ENCODE data around the gene IMMP2L. TPM values are rescaled to one million over a fixed set of nuclear protein-coding genes. Genes with fewer than 3 reads are reported as not detected.

The IMMP2L gene
- total RNA-seq, 1 experiment from 2014 or later, result 8.8 TPM

DNA sequence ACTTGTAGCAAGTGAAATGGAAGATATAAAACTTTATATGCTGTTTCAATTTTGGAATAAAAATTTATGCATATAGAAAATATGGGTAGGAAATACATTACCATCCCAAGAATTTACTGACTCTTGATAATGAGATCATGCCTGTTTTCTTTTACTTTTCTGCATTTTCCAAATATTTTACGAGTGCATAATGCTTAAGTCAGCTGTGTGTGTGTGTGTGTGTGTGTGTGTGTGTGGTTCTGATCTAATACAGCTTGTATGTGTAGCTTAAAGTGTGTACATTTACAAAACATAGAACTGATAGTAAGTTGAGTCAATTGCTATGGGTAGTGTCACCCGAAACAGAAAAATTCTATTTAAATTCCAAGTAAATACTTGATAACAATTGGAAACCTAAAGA lies 787.2 kb downstream of the IMMP2L start:
- no peak for ATAC-seq
- DNase-seq (ENCODE audit: low read depth, low spot score), result no peak
- intact Hi-C loops (cut with micrococcal nuclease; ENCODE audit: unreplicated experiment) (no loop called here), in situ Hi-C loops (cut with HindIII; ENCODE audit: low pct_unique_long_range_greater_than_20kb, low sequenced_read_pairs) (no loop called here)
- TF ChIP-seq, protein P1, sequence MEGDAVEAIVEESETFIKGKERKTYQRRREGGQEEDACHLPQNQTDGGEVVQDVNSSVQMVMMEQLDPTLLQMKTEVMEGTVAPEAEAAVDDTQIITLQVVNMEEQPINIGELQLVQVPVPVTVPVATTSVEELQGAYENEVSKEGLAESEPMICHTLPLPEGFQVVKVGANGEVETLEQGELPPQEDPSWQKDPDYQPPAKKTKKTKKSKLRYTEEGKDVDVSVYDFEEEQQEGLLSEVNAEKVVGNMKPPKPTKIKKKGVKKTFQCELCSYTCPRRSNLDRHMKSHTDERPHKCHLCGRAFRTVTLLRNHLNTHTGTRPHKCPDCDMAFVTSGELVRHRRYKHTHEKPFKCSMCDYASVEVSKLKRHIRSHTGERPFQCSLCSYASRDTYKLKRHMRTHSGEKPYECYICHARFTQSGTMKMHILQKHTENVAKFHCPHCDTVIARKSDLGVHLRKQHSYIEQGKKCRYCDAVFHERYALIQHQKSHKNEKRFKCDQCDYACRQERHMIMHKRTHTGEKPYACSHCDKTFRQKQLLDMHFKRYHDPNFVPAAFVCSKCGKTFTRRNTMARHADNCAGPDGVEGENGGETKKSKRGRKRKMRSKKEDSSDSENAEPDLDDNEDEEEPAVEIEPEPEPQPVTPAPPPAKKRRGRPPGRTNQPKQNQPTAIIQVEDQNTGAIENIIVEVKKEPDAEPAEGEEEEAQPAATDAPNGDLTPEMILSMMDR (IDR thresholded peaks at IDR 0.05), result no peak
- TF ChIP-seq TCF7L2 (IDR thresholded peaks at IDR 0.05; ENCODE audit: low read depth, low read length), result no peak
- TF ChIP-seq, protein P2, sequence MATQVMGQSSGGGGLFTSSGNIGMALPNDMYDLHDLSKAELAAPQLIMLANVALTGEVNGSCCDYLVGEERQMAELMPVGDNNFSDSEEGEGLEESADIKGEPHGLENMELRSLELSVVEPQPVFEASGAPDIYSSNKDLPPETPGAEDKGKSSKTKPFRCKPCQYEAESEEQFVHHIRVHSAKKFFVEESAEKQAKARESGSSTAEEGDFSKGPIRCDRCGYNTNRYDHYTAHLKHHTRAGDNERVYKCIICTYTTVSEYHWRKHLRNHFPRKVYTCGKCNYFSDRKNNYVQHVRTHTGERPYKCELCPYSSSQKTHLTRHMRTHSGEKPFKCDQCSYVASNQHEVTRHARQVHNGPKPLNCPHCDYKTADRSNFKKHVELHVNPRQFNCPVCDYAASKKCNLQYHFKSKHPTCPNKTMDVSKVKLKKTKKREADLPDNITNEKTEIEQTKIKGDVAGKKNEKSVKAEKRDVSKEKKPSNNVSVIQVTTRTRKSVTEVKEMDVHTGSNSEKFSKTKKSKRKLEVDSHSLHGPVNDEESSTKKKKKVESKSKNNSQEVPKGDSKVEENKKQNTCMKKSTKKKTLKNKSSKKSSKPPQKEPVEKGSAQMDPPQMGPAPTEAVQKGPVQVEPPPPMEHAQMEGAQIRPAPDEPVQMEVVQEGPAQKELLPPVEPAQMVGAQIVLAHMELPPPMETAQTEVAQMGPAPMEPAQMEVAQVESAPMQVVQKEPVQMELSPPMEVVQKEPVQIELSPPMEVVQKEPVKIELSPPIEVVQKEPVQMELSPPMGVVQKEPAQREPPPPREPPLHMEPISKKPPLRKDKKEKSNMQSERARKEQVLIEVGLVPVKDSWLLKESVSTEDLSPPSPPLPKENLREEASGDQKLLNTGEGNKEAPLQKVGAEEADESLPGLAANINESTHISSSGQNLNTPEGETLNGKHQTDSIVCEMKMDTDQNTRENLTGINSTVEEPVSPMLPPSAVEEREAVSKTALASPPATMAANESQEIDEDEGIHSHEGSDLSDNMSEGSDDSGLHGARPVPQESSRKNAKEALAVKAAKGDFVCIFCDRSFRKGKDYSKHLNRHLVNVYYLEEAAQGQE (IDR thresholded peaks at IDR 0.05; ENCODE audit: insufficient read depth in 1 of 2, low read depth in 2 of 2, low read length in 1 of 2), result no peak
- no peak for TF ChIP-seq POLR2AphosphoS5 (IDR thresholded peaks at IDR 0.05; ENCODE audit: low read depth, low read length)
- no peak for TF ChIP-seq SIN3A (IDR thresholded peaks at IDR 0.05; ENCODE audit: borderline replicate concordance, insufficient read depth, low read depth, low read length)
- no peaks in the 10 kb centered on the region for H3K27me3 ChIP-seq (ENCODE audit: control insufficient read depth, insufficient read depth, low read length)
- POLR2A ChIA-PET, result no interaction called here
- no peaks in the 10 kb centered on the region for H3K4me1 ChIP-seq (ENCODE audit: control insufficient read depth, insufficient read depth, low read length)
- CTCF ChIA-PET, result no interaction called here
- H3K27ac ChIP-seq (ENCODE audit: low read length), result no peak overlapping the region
- no peaks in the 10 kb centered on the region for H3K9me3 ChIP-seq (ENCODE audit: control insufficient read depth, insufficient read depth, low read depth, low read length)
- H3K4me3 ChIP-seq (ENCODE audit: low read depth in 2 of 2, low read length in 2 of 2), result no peak overlapping the region
- H3K36me3 ChIP-seq (ENCODE audit: control insufficient read depth, insufficient read depth, low read length), result no peaks in the 10 kb centered on the region
- no TSS peak for BruUV-seq (replicated peaks)

DNA sequence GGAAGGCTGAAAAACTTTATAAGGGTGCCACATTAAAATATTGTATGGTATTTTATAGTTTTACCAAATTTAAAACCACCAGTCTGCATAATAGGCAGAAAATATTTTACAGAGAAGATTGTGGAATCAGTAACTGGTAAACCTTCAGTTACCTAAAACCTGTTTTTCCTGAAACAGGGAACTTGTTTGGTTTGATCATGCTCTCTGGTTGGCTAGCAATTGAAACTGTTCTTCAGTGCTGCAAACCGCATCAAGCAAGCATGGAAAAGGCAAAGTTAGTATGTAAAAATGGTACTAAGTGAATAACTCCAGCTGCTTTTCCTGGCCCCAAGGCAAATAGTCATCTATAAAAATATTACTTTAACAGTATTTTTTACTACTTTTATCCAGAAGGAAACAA lies 788.2 kb downstream of the IMMP2L start:
- H3K9me3 ChIP-seq (ENCODE audit: control insufficient read depth, insufficient read depth, low read depth, low read length), result no peaks in the 10 kb centered on the region
- H3K4me3 ChIP-seq (ENCODE audit: low read depth in 2 of 2, low read length in 2 of 2), result no peak overlapping the region
- TF ChIP-seq POLR2AphosphoS5 (IDR thresholded peaks at IDR 0.05; ENCODE audit: low read depth, low read length) (no peak), TCF7L2 (IDR thresholded peaks at IDR 0.05; ENCODE audit: low read depth, low read length) (no peak)
- H3K27me3 ChIP-seq (ENCODE audit: control insufficient read depth, insufficient read depth, low read length), result no peaks in the 10 kb centered on the region
- no peaks in the 10 kb centered on the region for H3K36me3 ChIP-seq (ENCODE audit: control insufficient read depth, insufficient read depth, low read length)
- ATAC-seq (no peak), DNase-seq (ENCODE audit: low read depth, low spot score) (no peak)
- no TSS peak for BruUV-seq (replicated peaks)
- H3K4me1 ChIP-seq (ENCODE audit: control insufficient read depth, insufficient read depth, low read length), result no peaks in the 10 kb centered on the region
- no peak overlapping the region for H3K27ac ChIP-seq (ENCODE audit: low read length)
- CTCF ChIA-PET, result no interaction called here
- in situ Hi-C loops (cut with HindIII; ENCODE audit: low pct_unique_long_range_greater_than_20kb, low sequenced_read_pairs) (no loop called here), intact Hi-C loops (cut with micrococcal nuclease; ENCODE audit: unreplicated experiment) (no loop called here)
- POLR2A ChIA-PET, result no interaction called here

DNA sequence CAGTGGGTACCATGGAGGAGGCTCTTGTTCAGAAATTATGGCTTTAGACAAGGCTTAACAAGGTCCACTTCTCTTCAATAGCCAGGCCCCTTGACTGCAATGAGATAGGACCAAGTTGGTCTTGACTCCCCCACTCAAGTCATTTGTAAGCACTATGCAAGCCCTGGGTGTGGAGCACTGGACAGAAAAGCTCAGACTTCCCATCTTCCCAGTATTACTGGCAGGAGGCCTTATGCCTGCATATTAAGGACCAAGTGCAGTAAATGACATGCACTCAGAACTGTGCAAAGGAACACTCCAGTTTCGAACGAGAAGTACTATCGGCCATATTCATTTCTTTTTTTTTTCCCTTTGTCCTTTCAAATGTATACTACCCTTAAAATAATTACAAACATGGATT lies 789.7 kb downstream of the IMMP2L start:
- no TSS peak for BruUV-seq (replicated peaks)
- Histone ChIP-seq H3K36me3 (ENCODE audit: control insufficient read depth, insufficient read depth, low read length) (no peaks in the 10 kb centered on the region), H3K4me1 (ENCODE audit: control insufficient read depth, insufficient read depth, low read length) (no peaks in the 10 kb centered on the region), H3K4me3 (ENCODE audit: low read depth in 2 of 2, low read length in 2 of 2) (no peak overlapping the region), H3K9me3 (ENCODE audit: control insufficient read depth, insufficient read depth, low read depth, low read length) (no peaks in the 10 kb centered on the region), H3K27me3 (ENCODE audit: control insufficient read depth, insufficient read depth, low read length) (no peaks in the 10 kb centered on the region), H3K27ac (ENCODE audit: low read length) (no peak overlapping the region)
- intact Hi-C loops (cut with micrococcal nuclease; ENCODE audit: unreplicated experiment), result no loop called here
- ChIA-PET POLR2A (no interaction called here), CTCF (no interaction called here)
- in situ Hi-C loops (cut with HindIII; ENCODE audit: low pct_unique_long_range_greater_than_20kb, low sequenced_read_pairs), result no loop called here
- ATAC-seq, result no peak
- no peak for DNase-seq (ENCODE audit: low read depth, low spot score)
- TF ChIP-seq, protein P1 (IDR thresholded peaks at IDR 0.05), result no peak
- TF ChIP-seq TCF7L2 (IDR thresholded peaks at IDR 0.05; ENCODE audit: low read depth, low read length) (no peak), SIN3A (IDR thresholded peaks at IDR 0.05; ENCODE audit: borderline replicate concordance, insufficient read depth, low read depth, low read length) (no peak), POLR2AphosphoS5 (IDR thresholded peaks at IDR 0.05; ENCODE audit: low read depth, low read length) (no peak)
- TF ChIP-seq, protein P2 (IDR thresholded peaks at IDR 0.05; ENCODE audit: insufficient read depth in 1 of 2, low read depth in 2 of 2, low read length in 1 of 2), result no peak
